Neural cell (in vitro differentiated cells): Measurements from ENCODE around the gene GIMAP8. TPM values are rescaled to one million over a fixed set of nuclear protein-coding genes. Genes with fewer than 3 reads are reported as not detected.

Experiments
- H2AFZ ChIP-seq: fragments of 200-600, 300-800 bp; sonication (generic), shearing (Covaris generic); 2 replicates; pipeline ENCODE4 v1.6.0; 2014; ENCODE audit warnings: low read depth, mild to moderate bottlenecking, antibody characterized with exemption, low read length, moderate library complexity
- H3F3A ChIP-seq: fragments of 200-600 bp; shearing (Covaris generic); 2 replicates; pipeline ENCODE4 v1.6.1; 2016; ENCODE audit warnings: mild to moderate bottlenecking, moderate library complexity, mixed read lengths, antibody characterized with exemption, low read length; ENCODE audit not compliant: insufficient read depth, poor library complexity, severe bottlenecking
- H3K27ac ChIP-seq: fragments of 200-600, 300-800 bp; sonication (generic), shearing (Covaris generic); 2 replicates; pipeline ENCODE4 v1.5.1; 2014; ENCODE audit warnings: mild to moderate bottlenecking, low read length, moderate library complexity
- H3K27me3 ChIP-seq: fragments of 300-800, 200-600 bp; sonication (generic), shearing (Covaris generic); 2 replicates; pipeline ENCODE4 v1.6.0; 2014; ENCODE audit warnings: mild to moderate bottlenecking, low read depth, low read length, moderate library complexity; ENCODE audit not compliant: insufficient read depth
- H3K36me3 ChIP-seq: fragments of 300-800, 200-600 bp; sonication (generic), shearing (Covaris generic); 2 replicates; pipeline ENCODE4 v1.5.1; 2014; ENCODE audit warnings: mild to moderate bottlenecking, antibody characterized with exemption, low read length, moderate library complexity; ENCODE audit not compliant: insufficient read depth
- H3K4me2 ChIP-seq: fragments of 300-800, 200-600 bp; sonication (generic), shearing (Covaris generic); 2 replicates; pipeline ENCODE4 v1.6.0; 2014; ENCODE audit warnings: mild to moderate bottlenecking, low read length
- H3K4me3 ChIP-seq: fragments of 300-800, 200-600 bp; sonication (generic), shearing (Covaris generic); 2 replicates; pipeline ENCODE4 v1.5.1; 2014; ENCODE audit warnings: mild to moderate bottlenecking, low read length, moderate library complexity
- H3K79me2 ChIP-seq: fragments of 200-600 bp; shearing (Covaris generic); replicated peaks from 2 replicates; pipeline ENCODE4 v1.6.0; 2014; ENCODE audit warnings: mild to moderate bottlenecking, low read length, moderate library complexity; ENCODE audit not compliant: insufficient read depth
- H3K9ac ChIP-seq: fragments of 300-800, 200-600 bp; sonication (generic), shearing (Covaris generic); 2 replicates; pipeline ENCODE4 v1.6.1; 2016; ENCODE audit warnings: mild to moderate bottlenecking, low read length, mixed read lengths
- H3K9me2 ChIP-seq: fragments of 200-600 bp; shearing (Covaris generic); 2 replicates; pipeline ENCODE4 v1.6.1; 2016; ENCODE audit warnings: mild to moderate bottlenecking, low read length, mixed read lengths; ENCODE audit not compliant: insufficient read depth
- H3K9me3 ChIP-seq: fragments of 200-600, 300-800 bp; sonication (generic), shearing (Covaris generic); 2 replicates; pipeline ENCODE4 v1.6.1; 2016; ENCODE audit warnings: mild to moderate bottlenecking, mixed run types, low read length, moderate library complexity, mixed read lengths
- H4K20me1 ChIP-seq: fragments of 200-600 bp; shearing (Covaris generic); 2 replicates; pipeline ENCODE4 v1.6.1; 2016; ENCODE audit warnings: mild to moderate bottlenecking, mixed run types; ENCODE audit not compliant: insufficient read depth
- CTCF ChIP-seq: fragments of 450-650 bp; IDR thresholded peaks from 2 replicates; pipeline ENCODE4 v1.5.1; 2014; ENCODE audit warnings: antibody characterized with exemption, mild to moderate bottlenecking, moderate library complexity; ENCODE audit not compliant: poor library complexity, severe bottlenecking
- EP300 ChIP-seq: fragments of 450-650 bp; conservative IDR thresholded peaks from 2 replicates; pipeline ENCODE4 v1.6.1; 2014; ENCODE audit warnings: antibody characterized with exemption, mild to moderate bottlenecking, moderate library complexity; ENCODE audit not compliant: poor library complexity, severe bottlenecking
- EZH2 ChIP-seq: fragments of 200-600, 300-800 bp; shearing (Covaris generic), sonication (generic); IDR thresholded peaks from 2 replicates; pipeline ENCODE4 v1.6.1; 2014; ENCODE audit warnings: antibody characterized with exemption, low read length, borderline replicate concordance, mild to moderate bottlenecking; ENCODE audit not compliant: insufficient read depth, poor library complexity, severe bottlenecking
- MXI1 ChIP-seq: fragments of 450-650 bp; conservative IDR thresholded peaks from 2 replicates; pipeline ENCODE4 v1.6.1; 2014; ENCODE audit warnings: antibody characterized with exemption, mild to moderate bottlenecking; ENCODE audit not compliant: poor library complexity, severe bottlenecking
- POLR2AphosphoS5 ChIP-seq: IDR thresholded peaks from 2 replicates; pipeline ENCODE4 v1.6.1; 2012
- RAD21 ChIP-seq: fragments of 450-650 bp; conservative IDR thresholded peaks from 2 replicates; pipeline ENCODE4 v1.6.1; 2014; ENCODE audit warnings: antibody characterized with exemption, mild to moderate bottlenecking, moderate library complexity
- REST ChIP-seq: IDR thresholded peaks from 2 replicates; pipeline ENCODE4 v1.6.1; 2012; ENCODE audit warnings: borderline replicate concordance
- SMC3 ChIP-seq: fragments of 450-650 bp; conservative IDR thresholded peaks from 2 replicates; pipeline ENCODE4 v1.6.1; 2014; ENCODE audit warnings: antibody characterized with exemption, mild to moderate bottlenecking, moderate library complexity; ENCODE audit not compliant: poor library complexity
- TAF1 ChIP-seq: IDR thresholded peaks from 2 replicates; pipeline ENCODE4 v1.6.1; 2012; ENCODE audit warnings: low read depth
- polyA plus RNA-seq: library from polyadenylated mRNA; depleted of rRNA; stranded (reverse); fragments of >200 nt; gene quantifications from 2 replicates; pipeline ENCODE4 v1.2.3, GENCODE V29; 2014

GIMAP8 gene
- polyA plus RNA-seq, 1 donor from 2014 or later = not detected

GRCh38 chr7:150431839-150432658 lies 18.4 kb upstream of the GIMAP8 start (continued):
- TF ChIP-seq CTCF = no peak

GRCh38 chr7:150432915-150433892 lies 17.2 kb upstream of the GIMAP8 start:
- Histone ChIP-seq H3K4me3 (no peak overlapping the region), H3K9ac (no peak overlapping the region)

GRCh38 chr7:150434240-150434639 lies 16.2 kb upstream of the GIMAP8 start:
- no peaks in the 10 kb centered on the region for H3K27me3 ChIP-seq
- H3K9me3 ChIP-seq = no peaks in the 10 kb centered on the region
- TF ChIP-seq TAF1 = no peak
- TF ChIP-seq SMC3 = no peak
- TF ChIP-seq EP300 = no peak
- TF ChIP-seq MXI1 = no peak
- no peak for TF ChIP-seq REST
- TF ChIP-seq CTCF = no peak
- no peak for TF ChIP-seq EZH2
- TF ChIP-seq RAD21 = no peak
- TF ChIP-seq POLR2AphosphoS5 = no peak
- H3K4me2 ChIP-seq = no peak overlapping the region
- no peaks in the 10 kb centered on the region for H3F3A ChIP-seq
- H3K9ac ChIP-seq = no peak overlapping the region
- H3K79me2 ChIP-seq = no peaks in the 10 kb centered on the region
- no peaks in the 10 kb centered on the region for H3K36me3 ChIP-seq
- H4K20me1 ChIP-seq = no peaks in the 10 kb centered on the region
- no peak overlapping the region for H3K4me3 ChIP-seq
- H3K27ac ChIP-seq = no peak overlapping the region
- no peaks in the 10 kb centered on the region for H3K9me2 ChIP-seq
- H2AFZ ChIP-seq = no peak overlapping the region

More at GRCh38 chr7:150432915-150433892, 17.2 kb upstream of the GIMAP8 start:
- no peaks in the 10 kb centered on the region for H3F3A ChIP-seq
- no peak overlapping the region for H2AFZ ChIP-seq
- H3K36me3 ChIP-seq = no peaks in the 10 kb centered on the region
- H3K9me3 ChIP-seq = no peaks in the 10 kb centered on the region
- no peaks in the 10 kb centered on the region for H3K79me2 ChIP-seq
- no peaks in the 10 kb centered on the region for H4K20me1 ChIP-seq
- H3K27ac ChIP-seq = no peak overlapping the region
- TF ChIP-seq MXI1 (no peak), EZH2 (no peak), SMC3 (no peak), POLR2AphosphoS5 (no peak), EP300 (no peak)
- no peaks in the 10 kb centered on the region for H3K27me3 ChIP-seq
- H3K9me2 ChIP-seq = no peaks in the 10 kb centered on the region
- H3K4me2 ChIP-seq = no peak overlapping the region
